CD4-positive, alpha-beta T cell treated with Interleukin-1 beta for 1 hour (primary cell): ENCODE measurements around the gene THG1L.
A peak's percentile ranks its signal among the peaks of the same experiment; 100 is the strongest.

ENCODE experiments used
- DNase-seq, 2 donors: peaks; one replicate each; pipeline ENCODE4 v3.0.0-alpha.2; 2020 to 2022

THG1L gene

DNA sequence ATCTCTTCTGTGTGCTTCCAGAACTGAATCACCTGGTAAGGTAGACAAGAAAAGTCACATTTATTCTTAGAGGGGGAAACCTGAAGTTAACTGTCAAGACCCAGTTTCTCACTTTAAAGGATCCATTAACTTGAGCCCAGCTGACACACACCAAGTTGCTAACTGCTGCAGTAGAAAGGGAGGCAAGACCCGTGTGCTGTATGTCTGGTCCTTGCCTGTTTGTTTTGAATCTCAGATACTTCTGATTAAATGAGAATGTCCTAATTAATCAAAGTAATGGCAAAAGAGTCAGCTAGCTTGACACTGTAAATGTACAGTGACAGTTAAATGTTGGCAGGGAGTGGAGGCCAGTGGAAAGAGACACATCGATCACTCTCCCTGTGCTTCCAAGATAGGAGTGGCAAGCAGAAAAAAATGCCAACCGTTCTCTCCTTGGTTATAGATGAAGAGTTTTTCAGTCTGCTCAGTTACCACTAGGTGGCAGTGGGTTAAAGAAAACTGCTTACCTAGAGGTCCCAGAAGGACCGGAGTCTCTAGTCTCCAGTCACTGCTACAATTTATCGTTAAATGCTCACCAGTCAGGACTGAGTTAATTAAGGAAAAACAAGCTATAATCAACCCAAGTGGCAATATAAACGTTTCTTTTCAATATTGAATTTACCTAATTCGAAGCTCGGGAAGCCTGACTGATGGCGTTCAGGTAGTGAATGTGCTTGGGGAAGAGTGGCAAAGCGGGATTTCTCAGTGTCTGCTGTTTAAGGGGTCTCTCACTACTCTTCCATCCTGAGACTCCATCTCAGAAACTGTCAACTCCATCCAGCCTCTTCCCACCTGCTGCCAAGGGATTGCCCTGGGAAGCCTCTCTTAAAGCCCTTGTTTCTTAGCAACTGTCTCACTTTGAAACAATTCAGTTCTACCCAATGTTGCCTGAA lies 30.7 kb downstream of the THG1L start:
- DNase-seq = peak in 1 of 2 donors; percentile 50

- no peak for DNase-seq
These were observed 33.3 kb downstream of the THG1L start for GRCh38 chr5:157764531-157764930.

GRCh38 chr5:157766442-157766841 lies 35.2 kb downstream of the THG1L start:
- no peak for DNase-seq

DNA sequence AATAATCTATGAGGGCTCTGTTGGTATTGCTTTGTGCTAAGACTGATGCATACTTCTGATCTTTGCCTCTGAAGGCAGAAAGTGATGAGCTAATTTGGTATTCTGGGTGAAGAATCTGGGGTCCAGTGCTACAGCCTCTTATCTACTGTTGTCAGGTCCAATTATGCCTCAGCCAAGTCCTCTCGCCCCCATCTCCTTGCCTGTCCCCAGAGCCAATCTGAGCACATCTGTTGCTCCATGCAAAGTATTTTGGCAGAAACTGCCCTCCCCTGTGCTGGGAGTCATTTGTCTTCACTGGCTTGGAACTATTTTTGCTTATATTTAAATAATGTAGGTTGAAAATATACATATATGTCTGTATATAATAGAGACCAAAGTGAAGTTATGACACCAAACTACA lies 35.7 kb downstream of the THG1L start:
- DNase-seq = no peak

DNA sequence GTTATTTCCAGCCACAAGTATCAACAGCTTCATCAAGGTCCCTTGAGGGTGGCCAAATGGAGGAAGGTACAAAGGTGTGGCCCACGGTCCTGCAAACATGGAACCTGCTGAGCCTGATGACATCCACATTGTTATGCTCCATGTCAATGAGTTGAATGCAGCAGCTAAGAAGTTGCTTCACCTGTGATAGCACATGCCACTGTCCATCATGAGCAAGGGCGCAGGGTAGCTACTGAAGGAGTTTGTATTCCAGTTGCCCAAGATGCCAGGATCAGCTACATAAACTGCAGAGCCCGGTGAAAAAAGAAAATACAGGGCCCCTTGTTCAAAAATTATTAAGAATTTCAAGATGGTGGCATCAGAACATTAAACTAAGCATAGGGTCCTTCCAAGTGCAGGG lies 36.5 kb downstream of the THG1L start:
- no peak for DNase-seq

GRCh38 chr5:157770665-157771064 lies 39.4 kb downstream of the THG1L start:
- DNase-seq = no peak

- DNase-seq = no peak
These were observed 40.9 kb downstream of the THG1L start for GRCh38 chr5:157772127-157772526.

DNA sequence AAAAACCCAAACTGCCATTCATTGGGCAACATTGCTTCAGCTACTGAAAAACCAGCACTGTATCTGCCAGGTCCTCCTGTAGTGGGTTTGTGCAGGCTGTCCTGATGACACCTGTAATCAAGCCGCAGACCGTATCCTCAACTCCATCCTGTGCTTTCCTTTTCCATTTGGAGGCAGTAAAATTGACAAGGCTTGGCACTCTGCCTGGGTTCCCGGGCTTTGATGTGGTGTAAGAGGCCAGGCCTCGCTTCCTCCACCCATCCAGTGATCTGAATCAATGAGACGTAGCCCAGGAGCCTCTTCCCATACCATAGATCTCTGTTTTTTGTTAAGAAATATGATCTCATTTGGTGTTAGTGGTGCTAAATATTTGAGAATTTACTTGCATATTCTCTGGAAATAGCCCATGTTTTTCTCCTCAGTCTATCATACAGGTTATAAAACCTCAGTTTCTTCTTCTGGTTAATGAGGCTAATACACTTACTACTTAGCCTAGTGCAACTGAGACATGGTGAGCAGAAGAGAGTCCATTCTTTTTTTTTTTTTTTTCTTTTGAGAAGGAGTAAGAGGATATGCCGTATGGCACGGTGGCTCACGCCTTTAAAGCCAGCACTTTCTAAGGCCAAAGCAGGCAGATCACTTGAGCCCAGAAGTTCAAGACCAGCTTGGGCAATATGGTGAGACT lies 47.0 kb downstream of the THG1L start:
- DNase-seq = no peak

- no peak for DNase-seq
These were observed 48.0 kb downstream of the THG1L start for GRCh38 chr5:157779221-157779620.

- DNase-seq = no peak
These were observed 54.6 kb downstream of the THG1L start for GRCh38 chr5:157785801-157786200.
